H1 (cell line): Measurements from ENCODE around the gene CSKMT. TPM values are rescaled to one million over a fixed set of nuclear protein-coding genes. Genes with fewer than 3 reads are reported as not detected.

Experiments used
- CTCF ChIA-PET: fragments of 300-600 bp; sonication (Branson Sonifier 250); formaldehyde crosslinking; loops from one replicate; lab custom pipeline; 2021; ENCODE audit not compliant: partially characterized antibody; lab: Charles Lee
- POLR2A ChIA-PET: fragments of 300-600 bp; sonication (Branson Sonifier 250); formaldehyde crosslinking; loops from one replicate; lab custom pipeline; 2021; ENCODE audit warnings: inconsistent platforms; ENCODE audit not compliant: partially characterized antibody; lab: Charles Lee
- DNase-seq, 2 experiments: peaks; one replicate each; pipeline versions ENCODE4 v3.0.0 to v3.0.0-alpha.2; 2010 to 2022; ENCODE audit warnings: low spot score in 2 of 2, low read depth in 1 of 2, mixed read lengths in 1 of 2
- FAIRE-seq: peaks from 2 replicates; lab custom pipeline; 2011; peaks lifted over from hg19 to GRCh38; lab: Jason Lieb, UNC
- H2AFZ ChIP-seq: 2 replicates; pipeline ENCODE4 v1.8.1; 2012; ENCODE audit warnings: low read length, inconsistent platforms
- H2AK5ac ChIP-seq: 2 replicates; pipeline ENCODE4 v1.6.1; 2013; ENCODE audit warnings: low read depth, low read length
- H2BK120ac ChIP-seq: replicated peaks from 2 replicates; pipeline ENCODE3; 2013; ENCODE audit warnings: low read depth, low read length, inconsistent platforms
- H2BK12ac ChIP-seq: 2 replicates; pipeline ENCODE4 v1.6.1; 2013; ENCODE audit warnings: low read depth, low read length
- H2BK15ac ChIP-seq: 2 replicates; pipeline ENCODE4 v1.6.1; 2013; ENCODE audit warnings: low read length
- H2BK20ac ChIP-seq: 2 replicates; pipeline ENCODE4 v1.6.1; 2013; ENCODE audit warnings: low read length
- H2BK5ac ChIP-seq: 2 replicates; pipeline ENCODE4 v1.6.1; 2013; ENCODE audit warnings: low read depth, low read length
- H3K14ac ChIP-seq: 2 replicates; pipeline ENCODE4 v1.6.1; 2013; ENCODE audit warnings: inconsistent platforms; ENCODE audit not compliant: insufficient read length
- H3K18ac ChIP-seq: 2 replicates; pipeline ENCODE4 v1.6.1; 2013; ENCODE audit warnings: low read length; ENCODE audit errors: extremely low read depth
- H3K23ac ChIP-seq: 2 replicates; pipeline ENCODE4 v1.6.1; 2013; ENCODE audit warnings: inconsistent platforms; ENCODE audit not compliant: insufficient read length
- H3K23me2 ChIP-seq: 2 replicates; pipeline ENCODE4 v1.6.1; 2013; ENCODE audit warnings: low read depth, low read length
- H3K27ac ChIP-seq: 2 replicates; pipeline ENCODE4 v1.6.1; 2011; ENCODE audit warnings: low read depth, low read length, inconsistent platforms
- H3K27me3 ChIP-seq, 4 experiments: replicated peaks in 1 of 4; 1 replicate in 1 of 4; 2 replicates in 3 of 4; pipeline versions ENCODE4 v1.6.1 to v1.8.1; 2011 to 2013; ENCODE audit warnings: low read length in 3 of 4, mild to moderate bottlenecking in 3 of 4, inconsistent platforms in 2 of 4, mixed read lengths in 2 of 4, moderate library complexity in 1 of 4; ENCODE audit not compliant: control insufficient read depth in 3 of 4, insufficient read depth in 3 of 4; ENCODE audit errors: extremely low read depth in 1 of 4
- H3K36me3 ChIP-seq, 4 experiments: 2 replicates each; pipeline versions ENCODE4 v1.6.1 to v1.8.1; 2011 to 2013; ENCODE audit warnings: mild to moderate bottlenecking in 4 of 4, low read length in 3 of 4, moderate library complexity in 2 of 4, control low read depth in 1 of 4, inconsistent platforms in 1 of 4; ENCODE audit not compliant: insufficient read depth in 4 of 4, control insufficient read depth in 2 of 4
- H3K4ac ChIP-seq: replicated peaks from 2 replicates; pipeline ENCODE3; 2013; ENCODE audit warnings: low read length, low read depth, mixed read lengths, inconsistent platforms; ENCODE audit not compliant: insufficient read length
- H3K4me1 ChIP-seq, 4 experiments: replicated peaks in 1 of 4; 1 replicate in 1 of 4; 2 replicates in 3 of 4; pipeline versions ENCODE4 v1.6.1 to v1.8.1; 2011 to 2013; ENCODE audit warnings: low read length in 3 of 4, inconsistent platforms in 2 of 4, mixed read lengths in 1 of 4; ENCODE audit not compliant: insufficient read depth in 4 of 4, control insufficient read depth in 3 of 4
- H3K4me2 ChIP-seq, 2 experiments: 2 replicates each; pipeline versions ENCODE4 v1.6.1 to v1.8.1; 2011 to 2013; ENCODE audit warnings: low read depth in 2 of 2, low read length in 2 of 2, control low read depth in 1 of 2, inconsistent platforms in 1 of 2, mild to moderate bottlenecking in 1 of 2; ENCODE audit not compliant: insufficient read depth in 1 of 2
- H3K4me3 ChIP-seq, 4 experiments: fragments of 200-600, 300-600 bp in 1 of 4; sonication (generic), shearing (Covaris generic), sonication (Bioruptor Twin) in 1 of 4; 2 replicates each; pipeline versions ENCODE4 v1.5.1 to v1.8.1; 2011 to 2016; ENCODE audit warnings: low read length in 4 of 4, low read depth in 3 of 4, control low read depth in 2 of 4, inconsistent platforms in 2 of 4, mild to moderate bottlenecking in 2 of 4, mixed read lengths in 1 of 4, moderate library complexity in 1 of 4; ENCODE audit not compliant: insufficient read depth in 2 of 4; ENCODE audit errors: extremely low read depth in 1 of 4
- H3K56ac ChIP-seq: replicated peaks from 2 replicates; pipeline ENCODE3; 2013; ENCODE audit warnings: low read depth, mild to moderate bottlenecking, mixed read lengths, low read length, inconsistent platforms; ENCODE audit not compliant: insufficient read length
- H3K79me1 ChIP-seq: 2 replicates; pipeline ENCODE4 v1.6.1; 2013; ENCODE audit warnings: low read depth, low read length, control low read depth
- H3K79me2 ChIP-seq, 2 experiments: 2 replicates each; pipeline versions ENCODE4 v1.6.1 to v1.8.1; 2012 to 2013; ENCODE audit warnings: low read length in 2 of 2, mild to moderate bottlenecking in 2 of 2, inconsistent platforms in 1 of 2; ENCODE audit not compliant: insufficient read depth in 2 of 2, control insufficient read depth in 1 of 2
- H3K9ac ChIP-seq, 4 experiments: replicated peaks in 1 of 4; 1 replicate in 1 of 4; 2 replicates in 3 of 4; pipeline versions ENCODE4 v1.6.1 to v1.8.1; 2011 to 2013; ENCODE audit warnings: low read depth in 3 of 4, low read length in 3 of 4, control low read depth in 2 of 4, mild to moderate bottlenecking in 2 of 4, moderate library complexity in 2 of 4, inconsistent platforms in 1 of 4; ENCODE audit errors: extremely low read depth in 1 of 4
- H3K9me3 ChIP-seq, 2 experiments: 2 replicates each; pipeline versions ENCODE4 v1.6.1 to v1.8.1; 2012 to 2013; ENCODE audit warnings: mild to moderate bottlenecking in 2 of 2, moderate library complexity in 2 of 2, control low read depth in 1 of 2, inconsistent platforms in 1 of 2, low read depth in 1 of 2, low read length in 1 of 2, mixed read lengths in 1 of 2; ENCODE audit not compliant: insufficient read depth in 2 of 2
- H4K20me1 ChIP-seq, 2 experiments: replicated peaks in 1 of 2; 2 replicates each; pipeline versions ENCODE3 to v1.8.1; 2011 to 2013; ENCODE audit warnings: inconsistent platforms in 2 of 2, low read length in 2 of 2, mild to moderate bottlenecking in 1 of 2; ENCODE audit not compliant: insufficient read depth in 2 of 2, control insufficient read depth in 1 of 2
- H4K5ac ChIP-seq: 2 replicates; pipeline ENCODE4 v1.6.1; 2013; ENCODE audit warnings: low read length, low read depth, mixed read lengths, inconsistent platforms; ENCODE audit not compliant: insufficient read length
- H4K8ac ChIP-seq: 2 replicates; pipeline ENCODE4 v1.8.0; 2013; ENCODE audit warnings: mild to moderate bottlenecking, moderate library complexity, low read length, inconsistent platforms; ENCODE audit not compliant: insufficient read depth; ENCODE audit errors: extremely low read depth
- H4K91ac ChIP-seq: replicated peaks from 2 replicates; pipeline ENCODE3; 2013; ENCODE audit warnings: low read length, mixed read lengths, inconsistent platforms; ENCODE audit not compliant: insufficient read length
- CHD1 ChIP-seq: IDR thresholded peaks from 2 replicates; pipeline ENCODE4 v1.6.1; 2012; ENCODE audit warnings: low read depth, low read length, improper control_type of control experiment
- CTCF ChIP-seq, 3 experiments: IDR thresholded peaks; 1 replicate in 2 of 3; 2 replicates in 1 of 3; pipeline versions ENCODE4 v1.5.1 to v1.6.1; 2011; ENCODE audit warnings: low read length in 3 of 3, mild to moderate bottlenecking in 3 of 3, inconsistent platforms in 2 of 3, low read depth in 1 of 3, moderate library complexity in 1 of 3; ENCODE audit not compliant: insufficient read depth in 1 of 3; ENCODE audit errors: control extremely low read depth in 1 of 3
- WGBS, 2 experiments: shearing (Covaris generic) in 1 of 2; methylation state at CpG; one replicate each; pipeline versions ENCODE4 v1.1.6 to v1.1.7; 2013 to 2015; ENCODE audit warnings: low lambda C conversion rate in 2 of 2, mixed read lengths in 2 of 2, inconsistent platforms in 1 of 2, low coverage in 1 of 2, missing lambda C conversion rate in 1 of 2; ENCODE audit not compliant: insufficient replicate concordance in 2 of 2, insufficient coverage in 1 of 2, insufficient read length in 1 of 2; ENCODE audit errors: extremely low coverage in 1 of 2, missing lambda C conversion rate in 1 of 2; 5-methylcytosine and 5-hydroxymethylcytosine counted together
- polyA plus RNA-seq, 7 experiments: library from polyadenylated mRNA; depleted of rRNA in 3 of 7; stranded (reverse) in 5 of 7; unstranded in 2 of 7; fragments of >200 nt in 5 of 7; fragments of 200-250 nt in 2 of 7; gene quantifications; 1 replicate in 5 of 7; 2 replicates in 1 of 7; 4 replicates in 1 of 7; pipeline versions ENCODE4 v1.2.1 to v1.2.3, GENCODE V29; 2011 to 2013; ENCODE audit warnings: missing spikeins in 2 of 7, mixed read lengths in 2 of 7
- total RNA-seq: library from RNA; stranded (reverse); fragmentation: NEBNext Ultra II Directional; extraction: Animal tissue kit (Norgen Biotek cat#: 25700); gene quantifications from 2 replicates; pipeline ENCODE4 v1.2.1, GENCODE V29; 2021
- TF ChIP-seq, protein P1 (sequence below): IDR thresholded peaks from 2 replicates; pipeline ENCODE4 v1.6.1; 2012; ENCODE audit warnings: inconsistent platforms

Gene CSKMT
- total and polyA plus RNA-seq, 2 of the 8 experiments (the other 6 are each of a cell fraction or from before 2014, with no cell fraction given): 12.0 to 66.1 TPM

GRCh38 chr11:62713343-62713742, 48.2 kb downstream of the CSKMT start:
- H3K4ac ChIP-seq: no peak overlapping the region
- no peak overlapping the region for H4K91ac ChIP-seq
- H2BK20ac ChIP-seq: no peak overlapping the region
- FAIRE-seq: no peak
- no peaks in the 10 kb centered on the region; the same call in 1 of the 2 replicates for H3K79me1 ChIP-seq
- H4K20me1 ChIP-seq: peaks cover 0 to 3% of the 10 kb centered on the region in 2 experiments
- 89% methylated on average over 2 of the region's 2 CpGs; no CpG with 5 or more reads in 1 of the 2 experiments for WGBS, 2 experiments
- no peaks in the 10 kb centered on the region; a peak in 1 of 7 replicates for H3K27me3 ChIP-seq
- no peak overlapping the region for H3K14ac ChIP-seq
- no peak overlapping the region for H3K4me2 ChIP-seq
- no peak overlapping the region for H3K4me3 ChIP-seq
- DNase-seq: no peak
- no peak overlapping the region for H2BK15ac ChIP-seq
- no peak overlapping the region for H3K23ac ChIP-seq
- H3K9ac ChIP-seq: no peak overlapping the region
- peaks cover 26 to 76% (median 54%) of the 10 kb centered on the region in 4 experiments for H3K36me3 ChIP-seq
- no peak for TF ChIP-seq CHD1
- TF ChIP-seq, protein P1, sequence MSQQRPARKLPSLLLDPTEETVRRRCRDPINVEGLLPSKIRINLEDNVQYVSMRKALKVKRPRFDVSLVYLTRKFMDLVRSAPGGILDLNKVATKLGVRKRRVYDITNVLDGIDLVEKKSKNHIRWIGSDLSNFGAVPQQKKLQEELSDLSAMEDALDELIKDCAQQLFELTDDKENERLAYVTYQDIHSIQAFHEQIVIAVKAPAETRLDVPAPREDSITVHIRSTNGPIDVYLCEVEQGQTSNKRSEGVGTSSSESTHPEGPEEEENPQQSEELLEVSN: no peak
- TF ChIP-seq CTCF (IDR thresholded peaks at IDR 0.05; ENCODE audit: control extremely low read depth in 1 of 3, insufficient read depth in 1 of 3, low read depth in 1 of 3, low read length in 3 of 3): no peak
- no peaks in the 10 kb centered on the region for H3K9me3 ChIP-seq
- no peak overlapping the region for H2AK5ac ChIP-seq
- no peak overlapping the region; the same call in 1 of the 2 replicates for H3K18ac ChIP-seq
- H3K56ac ChIP-seq: no peak overlapping the region
- POLR2A ChIA-PET: interaction anchor here (0.9 to 61.4 kb wide), 9 partner anchors 10 to 176 kb away, joined by 3 to 2041 read pairs (median 5); partner anchors contain the start of genes C11orf98, CSKMT, GANAB and HNRNPUL2
- no peak overlapping the region for H4K5ac ChIP-seq
- H2AFZ ChIP-seq: no peak overlapping the region
- H2BK12ac ChIP-seq: no peak overlapping the region
- H2BK120ac ChIP-seq: no peak overlapping the region
- H3K79me2 ChIP-seq: peaks cover 0 to 11% of the 10 kb centered on the region in 2 experiments; a peak in 2 of 4 replicates
- peaks cover 0 to 27% (median 11%) of the 10 kb centered on the region in 4 experiments; a peak in 6 of 7 replicates for H3K4me1 ChIP-seq
- H3K27ac ChIP-seq: peak overlapping the region; percentile 13; the same call in 1 of the 2 replicates
- peaks cover 8% of the 10 kb centered on the region for H3K23me2 ChIP-seq
- H2BK5ac ChIP-seq: no peak overlapping the region
- CTCF ChIA-PET: interaction anchor here (0.8 to 4.0 kb wide), 5 partner anchors 10 to 73 kb away, joined by 3 to 26 read pairs (median 4); partner anchors contain the start of gene TAF6L
- H4K8ac ChIP-seq: no peak overlapping the region
